Keratinocyte (primary cell): Measurements from ENCODE around the gene MS4A14. TPM values are rescaled to one million over a fixed set of nuclear protein-coding genes. Genes with fewer than 3 reads are reported as not detected.

Experiments
- DNase-seq: peaks from one replicate; pipeline ENCODE4 v3.0.0-alpha.2; 2011; ENCODE audit warnings: low read depth, missing footprints, low spot score
- FAIRE-seq: peaks from 2 replicates; lab custom pipeline; 2011; peaks lifted over from hg19 to GRCh38; lab: Jason Lieb, UNC
- H2AFZ ChIP-seq: 2 replicates; pipeline ENCODE4 v1.6.0; 2012; ENCODE audit warnings: low read length, control low read depth, inconsistent platforms; ENCODE audit not compliant: control insufficient read depth
- H3K27ac ChIP-seq: 2 replicates; pipeline ENCODE4 v1.5.1; 2011; ENCODE audit warnings: low read length; ENCODE audit not compliant: control insufficient read depth, insufficient read depth
- H3K27me3 ChIP-seq: 3 replicates; pipeline ENCODE4 v1.6.0; 2011; ENCODE audit warnings: low read length; ENCODE audit not compliant: control insufficient read depth, insufficient read depth; ENCODE audit errors: extremely low read depth
- H3K36me3 ChIP-seq, 2 experiments: 2 replicates in 1 of 2; 3 replicates in 1 of 2; pipeline ENCODE4 v1.5.1; 2011; ENCODE audit warnings: low read length in 2 of 2, mild to moderate bottlenecking in 1 of 2; ENCODE audit not compliant: control insufficient read depth in 2 of 2, insufficient read depth in 2 of 2; ENCODE audit errors: extremely low read depth in 1 of 2
- H3K4me1 ChIP-seq: 3 replicates; pipeline ENCODE4 v1.5.1; 2011; ENCODE audit warnings: low read length; ENCODE audit not compliant: control insufficient read depth, insufficient read depth; ENCODE audit errors: extremely low read depth
- H3K4me2 ChIP-seq: 3 replicates; pipeline ENCODE4 v1.6.0; 2011; ENCODE audit warnings: low read depth, low read length; ENCODE audit not compliant: control insufficient read depth, insufficient read depth; ENCODE audit errors: extremely low read depth
- H3K4me3 ChIP-seq, 3 experiments: fragments of 200-600 bp in 1 of 3; sonication (generic) in 1 of 3; 2 replicates in 2 of 3; 3 replicates in 1 of 3; pipeline ENCODE4 v1.5.1; 2011 to 2016; ENCODE audit warnings: low read length in 3 of 3, mild to moderate bottlenecking in 3 of 3, control low read depth in 2 of 3, inconsistent platforms in 1 of 3, low read depth in 1 of 3, mixed read lengths in 1 of 3, mixed run types in 1 of 3, moderate library complexity in 1 of 3; ENCODE audit not compliant: control insufficient read depth in 2 of 3, insufficient read depth in 2 of 3; ENCODE audit errors: extremely low read depth in 1 of 3
- H3K79me2 ChIP-seq: 2 replicates; pipeline ENCODE4 v1.6.0; 2012; ENCODE audit warnings: low read length; ENCODE audit not compliant: control insufficient read depth, insufficient read depth
- H3K9ac ChIP-seq: 3 replicates; pipeline ENCODE4 v1.6.0; 2011; ENCODE audit warnings: low read length; ENCODE audit not compliant: control insufficient read depth, insufficient read depth; ENCODE audit errors: extremely low read depth
- H3K9me1 ChIP-seq: 3 replicates; pipeline ENCODE4 v1.6.0; 2011; ENCODE audit warnings: low read length; ENCODE audit not compliant: control insufficient read depth, insufficient read depth; ENCODE audit errors: extremely low read depth
- H3K9me3 ChIP-seq: 2 replicates; pipeline ENCODE4 v1.5.1; 2012; ENCODE audit warnings: low read depth, low read length; ENCODE audit not compliant: control insufficient read depth
- H4K20me1 ChIP-seq: 3 replicates; pipeline ENCODE4 v1.6.0; 2011; ENCODE audit warnings: low read length; ENCODE audit not compliant: control insufficient read depth, insufficient read depth; ENCODE audit errors: extremely low read depth
- EZH2 ChIP-seq: IDR thresholded peaks from one replicate; pipeline ENCODE4 v1.6.1; 2012; ENCODE audit warnings: inconsistent platforms, mild to moderate bottlenecking, low read length, moderate library complexity
- dilution Hi-C: fragments of 300-500 bp; cut with MboI; formaldehyde crosslinking; loops from one replicate; pipeline ENCODE4 v1.7.0; 2020; ENCODE audit warnings: low sequenced_read_pairs; ENCODE audit not compliant: extremely low pct_ligation_motif_present
- polyA plus RNA-seq, 5 experiments: library from polyadenylated mRNA; depleted of rRNA in 3 of 5; stranded (reverse) in 3 of 5; stranded (forward) in 1 of 5; unstranded in 1 of 5; fragments of >200 nt; gene quantifications; 1 replicate in 1 of 5; 2 replicates in 3 of 5; 3 replicates in 1 of 5; pipeline versions ENCODE4 v1.2.1 to v1.2.3, GENCODE V29; 2011 to 2012; ENCODE audit warnings: missing spikeins in 2 of 5, low read depth in 1 of 5, low replicate concordance in 1 of 5
- TF ChIP-seq, protein P1 (sequence below), 3 experiments: IDR thresholded peaks in 1 of 3; conservative IDR thresholded peaks in 1 of 3; optimal IDR thresholded peaks in 1 of 3; 2 replicates in 2 of 3; 3 replicates in 1 of 3; pipeline versions ENCODE3 to v1.5.1; 2011; ENCODE audit warnings: low read length in 3 of 3, mild to moderate bottlenecking in 3 of 3, moderate library complexity in 2 of 3, control low read depth in 1 of 3, inconsistent platforms in 1 of 3; ENCODE audit not compliant: insufficient read depth in 2 of 3; ENCODE audit errors: extremely low read depth in 1 of 3

MS4A14 gene
- polyA plus RNA-seq, 1 donor (not counting 4 experiments of a cell fraction or from before 2014, with no cell fraction given), result not detected

DNA sequence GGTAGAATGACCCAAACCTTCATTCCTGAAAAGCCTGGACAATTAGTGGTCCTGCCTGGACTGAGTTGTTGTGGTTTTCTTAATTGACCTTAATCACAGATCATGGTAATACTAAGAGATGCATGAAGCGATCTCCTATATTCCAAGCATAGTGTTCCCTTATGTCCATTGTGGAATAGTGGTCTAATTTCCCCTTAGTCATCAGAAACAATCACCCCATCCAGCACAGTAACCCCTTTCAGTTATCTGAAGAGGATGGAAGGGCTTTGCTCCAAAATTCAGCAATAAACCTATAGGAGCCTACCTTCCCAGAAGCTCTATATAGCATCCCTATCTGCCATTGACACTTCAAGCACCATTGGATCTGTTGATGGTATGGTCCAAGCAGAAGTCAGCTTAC is 26.4 kb downstream of the MS4A14 start:
- H3K9me3 ChIP-seq, result no peaks in the 10 kb centered on the region
- FAIRE-seq (no peak), DNase-seq (no peak)
- no peak overlapping the region for H2AFZ ChIP-seq
- no peak overlapping the region for H3K4me3 ChIP-seq
- no peak overlapping the region for H3K27ac ChIP-seq
- H3K9ac ChIP-seq, result no peak overlapping the region
- H3K4me2 ChIP-seq, result no peak overlapping the region
- H3K27me3 ChIP-seq, result no peaks in the 10 kb centered on the region
- H3K9me1 ChIP-seq, result no peaks in the 10 kb centered on the region
- H4K20me1 ChIP-seq, result no peaks in the 10 kb centered on the region
- TF ChIP-seq, protein P1, sequence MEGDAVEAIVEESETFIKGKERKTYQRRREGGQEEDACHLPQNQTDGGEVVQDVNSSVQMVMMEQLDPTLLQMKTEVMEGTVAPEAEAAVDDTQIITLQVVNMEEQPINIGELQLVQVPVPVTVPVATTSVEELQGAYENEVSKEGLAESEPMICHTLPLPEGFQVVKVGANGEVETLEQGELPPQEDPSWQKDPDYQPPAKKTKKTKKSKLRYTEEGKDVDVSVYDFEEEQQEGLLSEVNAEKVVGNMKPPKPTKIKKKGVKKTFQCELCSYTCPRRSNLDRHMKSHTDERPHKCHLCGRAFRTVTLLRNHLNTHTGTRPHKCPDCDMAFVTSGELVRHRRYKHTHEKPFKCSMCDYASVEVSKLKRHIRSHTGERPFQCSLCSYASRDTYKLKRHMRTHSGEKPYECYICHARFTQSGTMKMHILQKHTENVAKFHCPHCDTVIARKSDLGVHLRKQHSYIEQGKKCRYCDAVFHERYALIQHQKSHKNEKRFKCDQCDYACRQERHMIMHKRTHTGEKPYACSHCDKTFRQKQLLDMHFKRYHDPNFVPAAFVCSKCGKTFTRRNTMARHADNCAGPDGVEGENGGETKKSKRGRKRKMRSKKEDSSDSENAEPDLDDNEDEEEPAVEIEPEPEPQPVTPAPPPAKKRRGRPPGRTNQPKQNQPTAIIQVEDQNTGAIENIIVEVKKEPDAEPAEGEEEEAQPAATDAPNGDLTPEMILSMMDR (optimal IDR thresholded peaks at IDR 0.05 in 1 of 3, IDR thresholded peaks at IDR 0.05 in 1 of 3, conservative IDR thresholded peaks at IDR 0.05 in 1 of 3; ENCODE audit: extremely low read depth in 1 of 3, insufficient read depth in 2 of 3, low read length in 3 of 3), result no peak
- TF ChIP-seq EZH2, result no peak
- dilution Hi-C loops, result no loop called here
- H3K4me1 ChIP-seq, result no peaks in the 10 kb centered on the region
- no peaks in the 10 kb centered on the region for H3K36me3 ChIP-seq
- H3K79me2 ChIP-seq, result no peaks in the 10 kb centered on the region

DNA sequence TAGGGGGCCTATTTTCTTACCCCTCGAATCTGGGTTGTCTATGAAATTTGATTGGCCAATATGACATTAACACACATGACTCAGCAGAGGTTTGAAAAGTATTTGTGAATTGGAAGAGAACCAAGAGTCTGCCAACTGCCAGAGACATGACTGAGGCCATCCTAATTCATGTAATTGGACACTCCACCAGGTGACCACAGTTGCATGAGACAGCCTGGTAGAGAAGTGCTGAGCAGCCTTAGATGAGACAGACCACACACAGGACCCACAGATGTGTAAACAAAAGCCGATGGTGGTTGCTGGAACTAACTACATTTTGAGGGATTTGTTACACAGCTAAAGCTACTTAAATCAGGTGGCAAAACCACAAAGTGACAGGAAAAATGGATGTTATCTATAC is 32.3 kb downstream of the MS4A14 start:
- dilution Hi-C loops, result no loop called here
- no peak overlapping the region for H3K4me3 ChIP-seq
- H3K4me1 ChIP-seq, result no peaks in the 10 kb centered on the region
- H3K9me1 ChIP-seq, result no peaks in the 10 kb centered on the region
- no peaks in the 10 kb centered on the region for H3K79me2 ChIP-seq
- H3K27ac ChIP-seq, result no peak overlapping the region
- H3K36me3 ChIP-seq, result no peaks in the 10 kb centered on the region
- FAIRE-seq, result no peak
- TF ChIP-seq, protein P1 (optimal IDR thresholded peaks at IDR 0.05 in 1 of 3, IDR thresholded peaks at IDR 0.05 in 1 of 3, conservative IDR thresholded peaks at IDR 0.05 in 1 of 3; ENCODE audit: extremely low read depth in 1 of 3, insufficient read depth in 2 of 3, low read length in 3 of 3), result no peak
- no peak for TF ChIP-seq EZH2
- H3K27me3 ChIP-seq, result no peaks in the 10 kb centered on the region
- H3K9me3 ChIP-seq, result no peaks in the 10 kb centered on the region
- H2AFZ ChIP-seq, result no peak overlapping the region
- no peak overlapping the region for H3K4me2 ChIP-seq
- DNase-seq, result no peak
- H4K20me1 ChIP-seq, result no peaks in the 10 kb centered on the region
- no peak overlapping the region for H3K9ac ChIP-seq
